Measurements from ENCODE around the gene SELE. TPM values are rescaled to one million over a fixed set of nuclear protein-coding genes. Genes with fewer than 3 reads are reported as not detected.

Gene SELE
- total and polyA plus RNA-seq, 2 of the 4 experiments (the other 2 are of a cell fraction) = not detected

GRCh38 chr1:169726851-169727250 lies 7.0 kb downstream of the SELE start:
- 20% methylated on average over 1 of the region's 3 CpGs; no CpG with 5 or more reads in 1 of the 2 experiments for WGBS, 2 experiments (ENCODE audit: extremely low coverage in 2 of 2, insufficient read length in 1 of 2)
- Histone ChIP-seq H2BK20ac (ENCODE audit: low read depth, low read length) (no peak overlapping the region), H2AK5ac (ENCODE audit: low read depth, low read length) (no peak overlapping the region), H3K9me1 (ENCODE audit: insufficient read depth, low read length) (no peaks in the 10 kb centered on the region), H3K9ac (ENCODE audit: low read depth, low read length) (no peak overlapping the region), H3K14ac (replicated peaks; ENCODE audit: low read depth, low read length) (no peak overlapping the region), H3K4me1 (ENCODE audit: control insufficient read depth, insufficient read depth, low read length) (no peaks in the 10 kb centered on the region), H2BK120ac (ENCODE audit: low read depth, low read length) (no peak overlapping the region), H3K4me3 (ENCODE audit: insufficient read depth, low read depth, low read length) (no peak overlapping the region), H4K5ac (ENCODE audit: low read depth, low read length) (no peak overlapping the region), H3K79me1 (ENCODE audit: low read depth in 1 of 2, low read length in 2 of 2) (no peaks in the 10 kb centered on the region), H2BK5ac (ENCODE audit: low read depth, low read length, poor library complexity, severe bottlenecking) (no peak overlapping the region), H3K23ac (ENCODE audit: low read depth, low read length) (no peak overlapping the region), H3K27ac (ENCODE audit: insufficient read depth, low read length) (no peak overlapping the region), H3K18ac (ENCODE audit: low read depth, low read length) (no peak overlapping the region), H3K36me3 (ENCODE audit: control insufficient read depth, insufficient read depth, low read length) (no peaks in the 10 kb centered on the region), H3K4ac (ENCODE audit: low read depth, low read length) (no peak overlapping the region), H4K91ac (ENCODE audit: insufficient read depth, low read depth, low read length) (no peak overlapping the region), H3K4me2 (ENCODE audit: low read depth, low read length) (no peak overlapping the region), H2AFZ (replicated peaks; ENCODE audit: low read length, poor library complexity) (no peak overlapping the region), H4K20me1 (ENCODE audit: insufficient read depth, low read length) (no peaks in the 10 kb centered on the region), H2BK15ac (ENCODE audit: low read depth, low read length) (no peak overlapping the region), H2AK9ac (replicated peaks; ENCODE audit: low read depth, low read length, poor library complexity) (no peak overlapping the region), H3K56ac (ENCODE audit: extremely low read depth, insufficient read depth, low read length) (no peak overlapping the region), H4K8ac (ENCODE audit: low read depth in 2 of 2, low read length in 2 of 2) (no peak overlapping the region), H3K9me3 (ENCODE audit: control insufficient read depth, insufficient read depth, low read length) (no peaks in the 10 kb centered on the region), H3K27me3 (ENCODE audit: control insufficient read depth, insufficient read depth, low read length) (peaks cover 2% of the 10 kb centered on the region)
- POLR2A ChIA-PET (ENCODE audit: unreplicated experiment) = no interaction called here
- DNase-seq (no peak), ATAC-seq (ENCODE audit: low read depth) (no peak)
- CTCF ChIA-PET = no interaction called here
- in situ Hi-C loops (cut with MboI; ENCODE audit: low sequenced_read_pairs) = no loop called here
- TF ChIP-seq CHD1 (IDR thresholded peaks at IDR 0.05; ENCODE audit: low read depth, low read length) = no peak
- TF ChIP-seq RCOR1 (IDR thresholded peaks at IDR 0.05; ENCODE audit: insufficient replicate concordance, low read length) = no peak
- no peak for TF ChIP-seq BHLHE40 (IDR thresholded peaks at IDR 0.05; ENCODE audit: low read depth, low read length)
- no peak for TF ChIP-seq NFE2L2 (IDR thresholded peaks at IDR 0.05; ENCODE audit: low read depth, low read length)
- no peak for TF ChIP-seq POLR2A (IDR thresholded peaks at IDR 0.05; ENCODE audit: low read depth, low read length)
- dilution Hi-C loops (cut with HindIII; ENCODE audit: low sequenced_read_pairs, unreplicated experiment) = no loop called here
- no TSS peak for BruUV-seq (replicated peaks)
- intact Hi-C loops (cut with micrococcal nuclease) = no loop called here

Data from IMR-90 (cell line).